ENCODE measurements around the gene ETFA. TPM values are rescaled to one million over a fixed set of nuclear protein-coding genes. Genes with fewer than 3 reads are reported as not detected.

The ETFA gene
- total RNA-seq, 2 experiments from 2014 or later, result 100 to 136 TPM

- POLR2A ChIA-PET, result no interaction called here
- CTCF ChIA-PET, result interaction anchor here (0.7 to 1.6 kb wide), 4 partner anchors 37 to 184 kb away, joined by 3 to 4 read pairs (median 4); no protein-coding TSS in a partner anchor
- H3K27me3 Mint-ChIP-seq, result peaks cover 56% of the 10 kb centered on the region
Observed at GRCh38 chr15:76333720-76334437, 22.6 kb upstream of the ETFA start.

GRCh38 chr15:76333309-76333708 is 22.0 kb upstream of the ETFA start:
- Mint-ChIP-seq H3K9me3 (ENCODE audit: low read depth) (no peaks in the 10 kb centered on the region), H3K27ac (no peak overlapping the region), H3K36me3 (ENCODE audit: low read depth) (no peaks in the 10 kb centered on the region), H3K4me3 (no peak overlapping the region), H3K4me1 (peaks cover 23% of the 10 kb centered on the region), H3K27me3 (peaks cover 52% of the 10 kb centered on the region)
- CTCF ChIA-PET, result interaction anchor here (0.7 to 1.4 kb wide), 2 partner anchors 36 to 51 kb away, joined by 3 to 4 read pairs; no protein-coding TSS in a partner anchor
- intact Hi-C loops (cut with DNase I, micrococcal nuclease), result loop anchor here in 1 of 2 experiments (5.0 kb wide), 1 partner anchor 96 kb away; no protein-coding TSS in a partner anchor
- ATAC-seq, result no peak
- POLR2A ChIA-PET, result no interaction called here
- DNase-seq, result no peak

More at GRCh38 chr15:76333720-76334437, 22.6 kb upstream of the ETFA start:
- H3K4me3 Mint-ChIP-seq, result no peak overlapping the region
- DNase-seq, result no peak
- H3K9me3 Mint-ChIP-seq (ENCODE audit: low read depth), result no peaks in the 10 kb centered on the region
- no peak for ATAC-seq
- intact Hi-C loops (cut with DNase I, micrococcal nuclease), result loop anchor here in 1 of 2 experiments (5.0 kb wide), 1 partner anchor 97 kb away; no protein-coding TSS in a partner anchor
- H3K4me1 Mint-ChIP-seq, result peaks cover 28% of the 10 kb centered on the region
- no peak overlapping the region for H3K27ac Mint-ChIP-seq
- no peaks in the 10 kb centered on the region for H3K36me3 Mint-ChIP-seq (ENCODE audit: low read depth)

GRCh38 chr15:76332796-76333195 is 21.5 kb upstream of the ETFA start:
- H3K4me3 Mint-ChIP-seq, result no peak overlapping the region
- intact Hi-C loops (cut with DNase I, micrococcal nuclease), result loop anchor here in 1 of 2 experiments (5.0 kb wide), 1 partner anchor 95 kb away; no protein-coding TSS in a partner anchor
- H3K9me3 Mint-ChIP-seq (ENCODE audit: low read depth), result no peaks in the 10 kb centered on the region
- H3K4me1 Mint-ChIP-seq, result peaks cover 23% of the 10 kb centered on the region
- no peak for ATAC-seq
- H3K36me3 Mint-ChIP-seq (ENCODE audit: low read depth), result no peaks in the 10 kb centered on the region
- ChIA-PET CTCF (interaction anchor here (1.4 kb wide), 1 partner anchor 35 kb away, joined by 3 read pairs; no protein-coding TSS in a partner anchor), POLR2A (no interaction called here)
- no peak for DNase-seq
- H3K27me3 Mint-ChIP-seq, result peaks cover 55% of the 10 kb centered on the region
- H3K27ac Mint-ChIP-seq, result no peak overlapping the region

- ATAC-seq (no peak), DNase-seq (no peak)
- Mint-ChIP-seq H3K36me3 (ENCODE audit: low read depth) (no peaks in the 10 kb centered on the region), H3K9me3 (ENCODE audit: low read depth) (no peaks in the 10 kb centered on the region), H3K4me1 (peaks cover 2% of the 10 kb centered on the region), H3K27me3 (peaks cover 37% of the 10 kb centered on the region), H3K4me3 (no peak overlapping the region), H3K27ac (no peak overlapping the region)
- intact Hi-C loops (cut with DNase I, micrococcal nuclease), result loop anchor here in 1 of 2 experiments (5.0 kb wide), 1 partner anchor 93 kb away; no protein-coding TSS in a partner anchor
- CTCF ChIA-PET, result interaction anchor here (0.8 to 1.1 kb wide), 4 partner anchors 15 to 191 kb away, joined by 3 to 5 read pairs (median 4); partner anchors contain the start of gene ETFA
- POLR2A ChIA-PET, result no interaction called here
Observed at GRCh38 chr15:76330080-76330680, 18.9 kb upstream of the ETFA start.

GRCh38 chr15:76328958-76329357 is 17.7 kb upstream of the ETFA start:
- Mint-ChIP-seq H3K9me3 (ENCODE audit: low read depth) (no peaks in the 10 kb centered on the region), H3K4me3 (no peak overlapping the region), H3K27me3 (peaks cover 29% of the 10 kb centered on the region), H3K36me3 (ENCODE audit: low read depth) (no peaks in the 10 kb centered on the region), H3K4me1 (no peaks in the 10 kb centered on the region), H3K27ac (no peak overlapping the region)
- ChIA-PET POLR2A (no interaction called here), CTCF (interaction anchor here (1.1 kb wide), 1 partner anchor 16 kb away, joined by 4 read pairs; no protein-coding TSS in a partner anchor)
- DNase-seq (no peak), ATAC-seq (no peak)
- intact Hi-C loops (cut with DNase I, micrococcal nuclease), result no loop called here

- no peaks in the 10 kb centered on the region for H3K9me3 Mint-ChIP-seq (ENCODE audit: low read depth)
- H3K36me3 Mint-ChIP-seq (ENCODE audit: low read depth), result no peaks in the 10 kb centered on the region
- H3K4me3 Mint-ChIP-seq, result no peak overlapping the region
- ATAC-seq (no peak), DNase-seq (no peak)
- peaks cover 31% of the 10 kb centered on the region for H3K27me3 Mint-ChIP-seq
- intact Hi-C loops (cut with DNase I, micrococcal nuclease), result no loop called here
- no peaks in the 10 kb centered on the region for H3K4me1 Mint-ChIP-seq
- ChIA-PET POLR2A (no interaction called here), CTCF (interaction anchor here (0.7 to 0.8 kb wide), 2 partner anchors 10 to 618 kb away, joined by 3 to 4 read pairs; no protein-coding TSS in a partner anchor)
- no peak overlapping the region for H3K27ac Mint-ChIP-seq
Observed at GRCh38 chr15:76328106-76328696, 16.9 kb upstream of the ETFA start.

GRCh38 chr15:76327191-76328105 is 16.2 kb upstream of the ETFA start:
- H3K27me3 Mint-ChIP-seq, result peaks cover 33% of the 10 kb centered on the region
- no peaks in the 10 kb centered on the region for H3K36me3 Mint-ChIP-seq (ENCODE audit: low read depth)
- intact Hi-C loops (cut with DNase I, micrococcal nuclease), result no loop called here
- POLR2A ChIA-PET, result no interaction called here
- ATAC-seq (no peak), DNase-seq (no peak)
- no peak overlapping the region for H3K27ac Mint-ChIP-seq
- no peak overlapping the region for H3K4me3 Mint-ChIP-seq
- H3K4me1 Mint-ChIP-seq, result no peaks in the 10 kb centered on the region
- H3K9me3 Mint-ChIP-seq (ENCODE audit: low read depth), result no peaks in the 10 kb centered on the region
- CTCF ChIA-PET, result interaction anchor here (0.6 to 0.8 kb wide), 3 partner anchors 9 to 618 kb away, joined by 3 to 4 read pairs (median 3); no protein-coding TSS in a partner anchor

GRCh38 chr15:76325704-76326103 is 14.4 kb upstream of the ETFA start:
- CTCF ChIA-PET, result interaction anchor here (1.0 kb wide), 1 partner anchor 140 kb away, joined by 3 read pairs; no protein-coding TSS in a partner anchor
- DNase-seq, result no peak
- H3K27me3 Mint-ChIP-seq, result peaks cover 37% of the 10 kb centered on the region
- POLR2A ChIA-PET, result no interaction called here
- ATAC-seq, result no peak
- no peak overlapping the region for H3K27ac Mint-ChIP-seq
- no peaks in the 10 kb centered on the region for H3K4me1 Mint-ChIP-seq
- no peaks in the 10 kb centered on the region for H3K9me3 Mint-ChIP-seq (ENCODE audit: low read depth)
- no peaks in the 10 kb centered on the region for H3K36me3 Mint-ChIP-seq (ENCODE audit: low read depth)
- intact Hi-C loops (cut with DNase I, micrococcal nuclease), result no loop called here
- no peak overlapping the region for H3K4me3 Mint-ChIP-seq

GRCh38 chr15:76324066-76324465 is 12.8 kb upstream of the ETFA start:
- POLR2A ChIA-PET, result interaction anchor here (0.5 kb wide), 1 partner anchor 571 kb away, joined by 4 read pairs; no protein-coding TSS in a partner anchor
- Mint-ChIP-seq H3K27me3 (peaks cover 27% of the 10 kb centered on the region), H3K9me3 (ENCODE audit: low read depth) (no peaks in the 10 kb centered on the region), H3K4me1 (no peaks in the 10 kb centered on the region), H3K4me3 (no peak overlapping the region), H3K36me3 (ENCODE audit: low read depth) (no peaks in the 10 kb centered on the region), H3K27ac (no peak overlapping the region)
- no peak for ATAC-seq
- intact Hi-C loops (cut with DNase I, micrococcal nuclease), result no loop called here
- CTCF ChIA-PET, result interaction anchor here (0.7 to 1.2 kb wide), 2 partner anchors 12 to 90 kb away, joined by 3 read pairs; partner anchors contain the start of gene ISL2
- no peak for DNase-seq

GRCh38 chr15:76321602-76322001 is 10.3 kb upstream of the ETFA start:
- ChIA-PET POLR2A (no interaction called here), CTCF (no interaction called here)
- intact Hi-C loops (cut with DNase I, micrococcal nuclease), result no loop called here
- H3K27ac Mint-ChIP-seq, result no peak overlapping the region
- H3K4me1 Mint-ChIP-seq, result no peaks in the 10 kb centered on the region
- no peak overlapping the region for H3K4me3 Mint-ChIP-seq
- no peaks in the 10 kb centered on the region for H3K9me3 Mint-ChIP-seq (ENCODE audit: low read depth)
- H3K36me3 Mint-ChIP-seq (ENCODE audit: low read depth), result no peaks in the 10 kb centered on the region
- peaks cover 21% of the 10 kb centered on the region for H3K27me3 Mint-ChIP-seq
- no peak for ATAC-seq
- no peak for DNase-seq
